GM13976 (cell line): ENCODE results near the gene SLC36A4.
"Not testable (repeated sequence)": the region's sequence is repeated elsewhere in the genome, so short reads cannot be mapped to it uniquely, and the experiment has no call there.

Source experiments
- DNase-seq: peaks from one replicate; pipeline ENCODE4 v3.0.0; 2012; ENCODE audit warnings: low spot score
- in situ Hi-C: fragments of 300-500 bp; cut with MboI; formaldehyde crosslinking; loops from one replicate; pipeline ENCODE4 v1.12.0; 2022; ENCODE audit warnings: low sequenced_read_pairs, mixed read lengths, inconsistent platforms; ENCODE audit not compliant: unreplicated experiment
- TF ChIP-seq, protein P1 (sequence below): IDR thresholded peaks from 2 replicates; pipeline ENCODE4 v1.5.1; 2012; ENCODE audit warnings: borderline replicate concordance, mild to moderate bottlenecking; ENCODE audit not compliant: insufficient read depth; ENCODE audit errors: extremely low read depth, missing control alignments, control extremely low read depth

SLC36A4 gene

DNA sequence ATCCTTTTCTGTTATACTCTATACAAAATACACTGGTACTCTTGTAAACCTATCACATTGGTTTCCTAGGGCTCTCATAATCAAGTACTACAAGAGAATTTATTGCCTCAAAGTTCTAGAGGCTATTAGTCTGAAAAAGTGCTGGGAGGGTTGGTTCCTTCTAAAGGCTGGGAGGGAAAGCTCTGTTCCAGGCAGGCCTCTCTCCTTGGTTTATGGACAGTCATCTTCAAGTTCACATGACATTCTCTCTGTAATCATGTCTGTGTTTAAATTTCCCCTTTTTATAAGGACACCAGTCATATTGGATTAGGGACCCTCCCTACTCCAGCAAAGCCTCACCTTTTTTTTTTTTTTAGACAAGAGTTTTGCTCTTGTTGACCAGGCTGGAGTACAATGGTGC, 9.1 kb downstream of the SLC36A4 start:
- TF ChIP-seq, protein P1, sequence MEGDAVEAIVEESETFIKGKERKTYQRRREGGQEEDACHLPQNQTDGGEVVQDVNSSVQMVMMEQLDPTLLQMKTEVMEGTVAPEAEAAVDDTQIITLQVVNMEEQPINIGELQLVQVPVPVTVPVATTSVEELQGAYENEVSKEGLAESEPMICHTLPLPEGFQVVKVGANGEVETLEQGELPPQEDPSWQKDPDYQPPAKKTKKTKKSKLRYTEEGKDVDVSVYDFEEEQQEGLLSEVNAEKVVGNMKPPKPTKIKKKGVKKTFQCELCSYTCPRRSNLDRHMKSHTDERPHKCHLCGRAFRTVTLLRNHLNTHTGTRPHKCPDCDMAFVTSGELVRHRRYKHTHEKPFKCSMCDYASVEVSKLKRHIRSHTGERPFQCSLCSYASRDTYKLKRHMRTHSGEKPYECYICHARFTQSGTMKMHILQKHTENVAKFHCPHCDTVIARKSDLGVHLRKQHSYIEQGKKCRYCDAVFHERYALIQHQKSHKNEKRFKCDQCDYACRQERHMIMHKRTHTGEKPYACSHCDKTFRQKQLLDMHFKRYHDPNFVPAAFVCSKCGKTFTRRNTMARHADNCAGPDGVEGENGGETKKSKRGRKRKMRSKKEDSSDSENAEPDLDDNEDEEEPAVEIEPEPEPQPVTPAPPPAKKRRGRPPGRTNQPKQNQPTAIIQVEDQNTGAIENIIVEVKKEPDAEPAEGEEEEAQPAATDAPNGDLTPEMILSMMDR = no peak
- DNase-seq = no peak
- in situ Hi-C loops = no loop called here

DNA sequence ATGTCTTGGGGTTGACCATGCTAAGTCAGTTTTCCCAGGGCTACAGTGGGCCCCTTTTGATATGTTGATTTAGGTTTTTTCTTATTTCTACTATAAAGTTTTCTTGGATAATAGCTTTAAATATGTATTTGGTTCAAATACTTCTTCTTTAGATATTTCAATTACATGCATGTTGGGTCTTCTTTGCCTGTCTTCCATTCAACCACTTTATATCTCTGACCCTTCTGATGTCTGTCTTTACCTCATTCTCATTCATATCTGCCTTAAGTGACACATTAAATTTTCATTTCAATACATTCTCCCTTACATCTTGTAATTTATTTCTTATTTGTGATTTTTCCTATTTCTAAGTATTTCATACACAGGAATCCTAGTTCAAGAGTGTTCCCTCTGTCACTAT, 10.5 kb downstream of the SLC36A4 start:
- TF ChIP-seq, protein P1 = no peak
- no peak for DNase-seq
- in situ Hi-C loops = no loop called here

DNA sequence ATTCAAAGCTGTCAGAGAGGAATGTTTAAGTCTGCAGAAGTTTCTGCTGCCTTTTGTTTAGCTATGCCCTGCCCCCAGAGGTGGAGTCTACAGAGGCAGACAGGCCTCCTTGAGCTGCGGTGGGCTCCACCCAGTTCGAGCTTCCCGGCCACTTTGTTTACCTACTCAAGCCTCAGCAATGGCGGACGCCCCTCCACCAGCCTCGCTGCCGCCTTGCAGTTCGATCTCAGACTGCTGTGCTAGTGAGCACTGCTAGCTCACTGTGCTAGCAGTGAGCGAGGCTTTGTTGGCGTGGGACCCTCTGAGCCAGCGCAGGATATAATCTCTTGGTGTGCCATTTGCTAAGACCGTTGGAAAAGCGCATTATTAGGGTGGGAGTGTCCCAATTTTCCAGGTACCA, 19.9 kb downstream of the SLC36A4 start:
- in situ Hi-C loops, DNase-seq: not testable (repeated sequence)

DNA sequence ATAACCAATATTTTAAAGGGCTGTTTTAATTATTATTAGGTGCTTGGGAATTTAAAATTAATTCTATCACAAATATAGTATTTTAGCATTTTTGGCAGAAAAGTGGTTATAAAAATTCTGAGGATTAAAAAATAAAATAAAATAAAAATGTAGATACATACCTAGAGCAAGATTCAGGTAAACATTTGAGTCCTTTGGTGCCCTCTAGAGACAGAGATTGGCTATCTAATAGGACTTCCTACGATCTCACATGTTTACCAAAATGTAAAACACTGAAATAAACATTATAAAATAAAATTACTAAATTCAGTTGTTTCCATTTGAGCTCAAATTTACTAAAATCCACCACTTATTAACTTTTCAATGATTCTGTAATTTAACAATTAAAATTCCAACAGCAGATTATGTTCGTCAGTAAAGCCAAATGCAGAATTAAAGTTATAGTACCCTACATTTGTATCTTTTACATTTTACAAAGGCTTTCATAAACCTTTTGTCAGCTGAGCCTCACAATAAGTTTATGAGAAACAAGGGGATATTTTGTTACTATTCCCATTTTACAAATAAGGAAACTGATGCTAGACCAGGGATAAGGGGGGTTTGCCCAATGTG, 27.7 kb downstream of the SLC36A4 start:
- TF ChIP-seq, protein P1 = no peak
- in situ Hi-C loops = no loop called here
- no peak for DNase-seq

DNA sequence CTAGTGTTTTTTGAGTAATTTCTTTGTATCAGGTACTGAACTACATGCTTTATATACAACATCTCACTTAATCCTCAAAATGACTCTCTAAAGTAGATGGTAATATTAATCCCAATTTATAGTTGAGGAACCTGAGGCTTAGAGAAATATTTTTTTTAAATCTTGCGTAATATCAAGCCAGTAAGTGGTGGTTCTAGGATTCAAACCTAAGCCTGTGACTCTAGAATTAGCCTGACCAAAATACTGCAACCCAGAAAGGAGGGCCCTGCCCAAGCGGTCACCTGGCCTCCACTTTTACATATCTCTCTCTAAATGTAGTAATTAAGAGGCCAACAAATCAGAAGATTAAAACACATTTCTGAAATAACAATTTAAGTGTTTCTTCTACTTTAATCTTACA, 28.6 kb downstream of the SLC36A4 start:
- no peak for DNase-seq
- TF ChIP-seq, protein P1 = no peak
- in situ Hi-C loops = no loop called here

DNA sequence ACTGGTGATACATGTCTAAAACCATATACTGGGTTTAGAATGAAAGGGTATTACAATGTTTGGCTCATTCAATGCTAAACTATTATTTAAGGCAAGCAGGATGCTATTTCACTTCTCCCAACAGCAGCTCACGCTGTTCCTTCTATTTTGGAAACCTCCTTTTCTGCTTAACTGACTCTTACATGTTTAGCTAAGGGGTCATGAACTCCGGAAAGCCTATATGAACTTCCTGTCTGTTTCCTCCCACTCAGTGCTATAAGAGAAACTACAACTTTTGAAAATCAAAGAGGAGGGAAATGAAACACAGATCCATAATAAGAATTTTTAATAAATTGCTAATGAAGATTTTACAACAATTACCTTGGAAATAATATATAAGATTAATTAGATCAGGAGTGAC, 30.9 kb downstream of the SLC36A4 start:
- in situ Hi-C loops = no loop called here
- no peak for DNase-seq
- TF ChIP-seq, protein P1 = no peak

DNA sequence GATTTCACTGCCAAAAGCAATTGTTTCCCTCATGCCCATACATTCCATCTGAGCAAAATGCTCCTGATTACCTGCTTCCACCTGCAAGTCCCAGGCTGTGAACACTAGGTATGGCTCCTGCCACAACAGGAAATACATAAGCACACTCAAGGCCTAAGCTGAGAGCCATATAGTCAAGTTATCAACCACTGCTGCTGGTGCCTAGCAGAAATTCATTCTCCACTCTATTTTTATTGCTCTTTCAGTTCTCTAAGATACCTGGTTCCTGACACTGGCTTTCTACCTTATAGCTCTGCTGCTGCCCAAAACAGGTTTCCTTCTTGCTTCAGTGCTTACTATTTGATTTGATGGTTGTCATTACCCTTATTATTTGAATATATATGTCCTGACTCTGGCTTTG, 31.6 kb downstream of the SLC36A4 start:
- no peak for DNase-seq
- TF ChIP-seq, protein P1 = no peak
- in situ Hi-C loops = no loop called here
